GM12864 (cell line): ENCODE results near the gene FMN2.

ENCODE experiments used
- DNase-seq: peaks from one replicate; pipeline ENCODE4 v3.0.0-alpha.2; 2011; ENCODE audit warnings: low read depth
- H3K4me3 ChIP-seq: 2 replicates; pipeline ENCODE4 v1.5.1; 2011; ENCODE audit warnings: mild to moderate bottlenecking, low read depth, low read length, control low read depth
- CTCF ChIP-seq: IDR thresholded peaks from 2 replicates; pipeline ENCODE4 v1.5.1; 2011; ENCODE audit warnings: low read depth, mild to moderate bottlenecking, moderate library complexity, low read length, control low read depth, inconsistent platforms; ENCODE audit errors: missing control alignments

FMN2 gene

DNA sequence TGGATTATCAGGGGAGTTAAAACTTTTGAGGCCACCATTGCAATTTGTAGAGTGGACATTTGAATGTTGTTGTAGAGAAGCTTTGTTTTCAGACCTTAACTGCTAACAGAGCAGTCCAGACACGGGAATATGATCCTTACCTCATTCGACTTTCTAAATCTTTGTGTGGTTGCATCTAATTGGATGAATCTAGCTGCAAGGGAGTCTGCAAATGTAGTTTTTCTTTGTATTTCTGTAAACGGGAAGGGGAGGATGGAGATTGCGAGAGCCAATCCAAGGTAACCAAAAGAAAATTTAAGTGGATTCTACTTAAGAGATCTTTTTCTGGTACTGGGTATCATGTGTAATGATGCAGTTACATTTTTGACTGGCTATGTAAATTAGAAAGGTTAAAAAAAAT lies 110.2 kb downstream of the FMN2 start:
- no peak for DNase-seq
- H3K4me3 ChIP-seq = no peak overlapping the region
- TF ChIP-seq CTCF = no peak

DNA sequence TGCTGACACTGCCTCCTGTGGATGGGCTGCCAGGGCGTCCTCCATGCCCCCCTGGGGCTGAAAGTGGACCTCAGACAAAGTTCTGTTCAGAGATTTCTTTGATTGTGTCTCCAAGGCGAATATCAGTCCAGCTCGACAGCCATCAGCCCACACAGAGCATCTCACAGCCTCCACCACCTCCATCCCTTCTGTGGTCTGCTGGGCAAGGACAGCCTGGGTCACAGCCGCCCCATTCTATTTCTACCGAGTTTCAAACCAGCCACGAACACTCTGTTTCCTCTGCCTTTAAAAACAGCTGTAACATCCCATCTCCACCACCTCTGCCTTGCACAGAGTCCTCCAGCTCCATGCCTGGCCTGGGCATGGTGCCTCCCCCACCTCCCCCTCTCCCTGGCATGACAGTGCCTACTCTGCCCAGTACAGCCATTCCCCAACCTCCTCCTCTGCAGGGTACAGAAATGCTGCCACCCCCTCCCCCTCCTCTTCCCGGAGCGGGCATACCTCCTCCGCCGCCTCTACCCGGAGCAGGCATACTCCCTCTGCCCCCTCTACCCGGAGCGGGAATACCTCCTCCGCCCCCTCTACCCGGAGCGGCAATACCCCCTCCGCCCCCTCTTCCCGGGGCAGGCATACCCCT lies 115.5 kb downstream of the FMN2 start:
- no peak overlapping the region for H3K4me3 ChIP-seq
- no peak for TF ChIP-seq CTCF
- DNase-seq = no peak

DNA sequence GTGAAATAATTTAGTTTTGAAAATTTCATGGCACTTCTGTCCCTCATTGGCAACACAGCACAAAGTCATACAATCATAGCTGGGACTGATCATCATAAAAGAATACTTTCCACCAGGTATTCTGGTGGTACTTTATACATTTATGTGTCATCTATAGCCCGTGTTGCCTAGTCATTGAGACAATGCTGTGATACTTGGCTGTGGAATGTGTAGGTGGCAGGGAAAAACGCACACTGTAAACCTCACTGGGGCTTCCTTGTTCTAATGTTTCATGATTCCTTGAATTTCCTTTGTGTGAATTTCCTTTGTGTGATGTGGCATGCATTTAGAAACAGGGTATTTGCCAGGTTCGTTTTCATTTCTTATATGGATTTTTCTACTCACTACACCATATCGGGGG lies 118.3 kb downstream of the FMN2 start:
- DNase-seq = no peak
- H3K4me3 ChIP-seq = no peak overlapping the region
- no peak for TF ChIP-seq CTCF

GRCh38 chr1:240212556-240212955 lies 120.9 kb downstream of the FMN2 start:
- H3K4me3 ChIP-seq = no peak overlapping the region
- no peak for TF ChIP-seq CTCF
- no peak for DNase-seq

DNA sequence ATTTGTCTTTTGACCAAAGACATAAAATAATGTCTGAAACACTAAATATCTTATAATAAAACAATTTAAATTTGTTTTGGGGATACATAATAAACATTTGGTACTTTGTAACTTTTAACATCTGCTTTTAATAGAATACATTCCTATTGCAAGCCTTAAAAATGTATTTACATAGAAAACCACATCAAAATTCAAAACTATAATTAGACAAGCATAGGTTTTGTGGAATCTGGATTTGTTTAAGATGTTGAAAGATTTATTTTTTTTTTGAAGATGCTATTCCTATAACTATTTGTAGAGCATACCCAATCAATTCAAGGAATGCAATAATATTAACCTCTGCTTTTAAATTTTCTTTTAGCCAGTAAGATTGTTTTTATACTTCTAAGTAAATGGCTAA lies 125.7 kb downstream of the FMN2 start:
- DNase-seq = no peak
- TF ChIP-seq CTCF = no peak
- no peak overlapping the region for H3K4me3 ChIP-seq

GRCh38 chr1:240219104-240219503 lies 127.4 kb downstream of the FMN2 start:
- no peak overlapping the region for H3K4me3 ChIP-seq
- DNase-seq = no peak
- no peak for TF ChIP-seq CTCF

DNA sequence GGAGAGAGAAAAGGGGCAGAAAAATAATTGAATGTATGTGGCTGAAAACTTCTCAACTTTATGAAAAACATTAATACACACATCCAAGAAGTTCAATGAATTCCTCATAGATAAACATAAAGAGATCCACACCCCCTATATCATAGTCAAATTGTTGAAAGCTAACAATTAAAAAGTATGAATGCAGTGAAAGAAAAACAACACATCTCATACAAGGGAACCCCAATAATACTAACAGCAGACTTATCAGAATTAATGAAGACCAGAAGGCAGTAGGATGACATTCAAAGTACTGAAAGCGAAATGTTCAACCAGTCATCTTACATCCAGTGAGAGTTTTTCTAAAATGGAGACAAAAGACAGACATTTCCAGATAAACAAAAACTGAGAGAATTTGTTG lies 134.4 kb downstream of the FMN2 start:
- no peak for DNase-seq
- no peak for TF ChIP-seq CTCF
- no peak overlapping the region for H3K4me3 ChIP-seq
